HepG2 (cell line): ENCODE results near the gene SLC22A23. TPM values are rescaled to one million over a fixed set of nuclear protein-coding genes. Genes with fewer than 3 reads are reported as not detected.

Source experiments
- ATAC-seq: fragments of 200-7000 bp; cut with Tn5 transposase; 3 replicates; pipeline ENCODE4 v1.9.1; 2020; ENCODE audit warnings: mild to moderate bottlenecking, moderate library complexity
- BruUV-seq: library from RNA; stranded (reverse); fragments of 400-500 nt; replicated peaks from 2 replicates; lab custom pipeline; 2021; lab: Mats Ljungman, UMichigan
- CTCF ChIA-PET: fragments of 300-600 bp; formaldehyde crosslinking; extraction: SDS; loops from one replicate; lab custom pipeline; 2021; ENCODE audit warnings: low total read pairs, inconsistent platforms, low intra/inter-chr PET ratio; lab: Yijun Ruan, JAX
- POLR2A ChIA-PET: fragments of 350-600 bp; sonication (Branson Sonifier 250); formaldehyde crosslinking; loops from one replicate; lab custom pipeline; 2020; ENCODE audit warnings: antibody characterized with exemption, inconsistent platforms; lab: Yijun Ruan, JAX
- DNase-seq: peaks from one replicate; pipeline ENCODE4 v3.0.0-alpha.2; 2015; ENCODE audit warnings: low spot score
- FAIRE-seq: peaks from 3 replicates; lab custom pipeline; 2011; peaks lifted over from hg19 to GRCh38; lab: Jason Lieb, UNC
- H2AFZ ChIP-seq: one replicate; pipeline ENCODE4 v1.6.1; 2011; ENCODE audit warnings: low read length, inconsistent platforms
- H3K27ac ChIP-seq: fragments of 300-600 bp; 3 replicates; pipeline ENCODE4 v1.8.0; 2011; ENCODE audit warnings: mixed run types, mild to moderate bottlenecking, mixed read lengths, low read length, inconsistent platforms; ENCODE audit not compliant: insufficient read depth; ENCODE audit errors: extremely low read length
- H3K27me3 ChIP-seq, 2 experiments: fragments of 200-600 bp in 1 of 2; 2 replicates in 1 of 2; 3 replicates in 1 of 2; pipeline versions ENCODE4 v1.6.0 to v1.8.0; 2011; ENCODE audit warnings: low read length in 2 of 2, mild to moderate bottlenecking in 2 of 2, moderate library complexity in 2 of 2, inconsistent platforms in 1 of 2; ENCODE audit not compliant: insufficient read depth in 2 of 2, control insufficient read depth in 1 of 2
- H3K36me3 ChIP-seq, 2 experiments: fragments of 200-600 bp in 1 of 2; replicated peaks in 1 of 2; 2 replicates in 1 of 2; 3 replicates in 1 of 2; pipeline versions ENCODE4 v1.5.1 to v1.8.0; 2011; ENCODE audit warnings: low read length in 2 of 2, inconsistent platforms in 1 of 2; ENCODE audit not compliant: insufficient read depth in 2 of 2, control insufficient read depth in 1 of 2
- H3K4me1 ChIP-seq: 2 replicates; pipeline ENCODE4 v1.5.1; 2012; ENCODE audit warnings: low read length, inconsistent platforms; ENCODE audit not compliant: insufficient read depth
- H3K4me2 ChIP-seq: 2 replicates; pipeline ENCODE4 v1.6.0; 2011; ENCODE audit warnings: low read depth, low read length, inconsistent platforms
- H3K4me3 ChIP-seq, 3 experiments: fragments of 200-600 bp in 1 of 3; sonication (generic), shearing (Covaris generic) in 1 of 3; replicated peaks in 1 of 3; 2 replicates each; pipeline ENCODE4 v1.5.1; 2011 to 2016; ENCODE audit warnings: low read length in 3 of 3, inconsistent platforms in 2 of 3, low read depth in 2 of 3, mild to moderate bottlenecking in 2 of 3, control low read depth in 1 of 3, mixed read lengths in 1 of 3; ENCODE audit not compliant: insufficient read depth in 1 of 3
- H3K79me2 ChIP-seq: one replicate; pipeline ENCODE4 v1.6.1; 2011; ENCODE audit warnings: low read length, inconsistent platforms; ENCODE audit not compliant: insufficient read depth
- H3K9ac ChIP-seq: 2 replicates; pipeline ENCODE4 v1.6.0; 2011; ENCODE audit warnings: mild to moderate bottlenecking, low read depth, low read length, inconsistent platforms; ENCODE audit not compliant: insufficient read depth
- H3K9me3 ChIP-seq: 2 replicates; pipeline ENCODE4 v1.5.1; 2012; ENCODE audit warnings: mild to moderate bottlenecking, low read length
- H4K20me1 ChIP-seq: 2 replicates; pipeline ENCODE4 v1.6.0; 2011; ENCODE audit warnings: inconsistent platforms, mild to moderate bottlenecking, low read length, moderate library complexity; ENCODE audit not compliant: insufficient read depth
- ATRX ChIP-seq: sonication (generic); formaldehyde crosslinking; IDR thresholded peaks from 2 replicates; pipeline ENCODE4 v1.4.0; 2020; ENCODE audit warnings: missing genetic modification reagents, borderline replicate concordance
- BCL6 ChIP-seq: IDR thresholded peaks from 2 replicates; pipeline ENCODE4 v1.6.1; 2016; ENCODE audit warnings: missing genetic modification reagents, missing compliant biosample characterization
- CCDC6 ChIP-seq: sonication (generic); formaldehyde crosslinking; IDR thresholded peaks from 2 replicates; pipeline ENCODE4 v1.8.1; 2022; ENCODE audit warnings: mild to moderate bottlenecking, missing genetic modification reagents, moderate library complexity
- FOXA3 ChIP-seq: IDR thresholded peaks from 2 replicates; pipeline ENCODE4 v1.6.1; 2016; ENCODE audit warnings: missing genetic modification reagents, missing compliant biosample characterization
- ISL2 ChIP-seq: sonication (generic); formaldehyde crosslinking; IDR thresholded peaks from 2 replicates; pipeline ENCODE4 v1.5.0; 2020; ENCODE audit warnings: missing genetic modification reagents
- MLLT10 ChIP-seq: sonication (generic); formaldehyde crosslinking; IDR thresholded peaks from 2 replicates; pipeline ENCODE4 v1.4.0; 2020; ENCODE audit warnings: missing genetic modification reagents
- NR2F6 ChIP-seq, 2 experiments: IDR thresholded peaks; 2 replicates each; pipeline ENCODE4 v1.6.1; 2016; ENCODE audit warnings: antibody characterized with exemption in 1 of 2, mild to moderate bottlenecking in 1 of 2
- PRMT3 ChIP-seq: sonication (generic); formaldehyde crosslinking; IDR thresholded peaks from 2 replicates; pipeline ENCODE4 v1.8.1; 2022; ENCODE audit warnings: low read depth, mild to moderate bottlenecking, moderate library complexity, missing genetic modification reagents, borderline replicate concordance
- RXRB ChIP-seq: IDR thresholded peaks from 2 replicates; pipeline ENCODE4 v1.6.1; 2016; ENCODE audit warnings: borderline replicate concordance, missing genetic modification reagents, missing compliant biosample characterization
- SMAD3 ChIP-seq: sonication (generic); formaldehyde crosslinking; IDR thresholded peaks from 2 replicates; pipeline ENCODE4 v1.4.0; 2020; ENCODE audit warnings: missing genetic modification reagents
- SP5 ChIP-seq: IDR thresholded peaks from 2 replicates; pipeline ENCODE4 v1.6.1; 2016; ENCODE audit warnings: low read depth, borderline replicate concordance
- YEATS2 ChIP-seq: sonication (generic); formaldehyde crosslinking; IDR thresholded peaks from 2 replicates; pipeline ENCODE4 v1.4.0; 2020; ENCODE audit warnings: missing genetic modification reagents, borderline replicate concordance
- ZBTB3 ChIP-seq: sonication (generic); formaldehyde crosslinking; IDR thresholded peaks from 2 replicates; pipeline ENCODE4 v1.4.0; 2020; ENCODE audit warnings: low read depth, mild to moderate bottlenecking, moderate library complexity, missing genetic modification reagents, borderline replicate concordance
- ZNF564 ChIP-seq: sonication (generic); formaldehyde crosslinking; IDR thresholded peaks from 2 replicates; pipeline ENCODE4 v1.8.1; 2023; ENCODE audit warnings: mild to moderate bottlenecking, missing genetic modification reagents
- WGBS: methylation state at CpG from one replicate; pipeline ENCODE4 v1.1.6; 2017; ENCODE audit warnings: low lambda C conversion rate; 5-methylcytosine and 5-hydroxymethylcytosine counted together
- in situ Hi-C: cut with HindIII; loops from 2 replicates; pipeline ENCODE4 v1.10.0; 2017; ENCODE audit warnings: low pct_unique_long_range_greater_than_20kb; ENCODE audit not compliant: extremely low pct_ligation_motif_present
- intact Hi-C: fragments of 100-400 bp; cut with micrococcal nuclease; formaldehyde crosslinking; loops from one replicate; pipeline ENCODE4 v1.10.0; 2022; ENCODE audit not compliant: unreplicated experiment
- polyA plus RNA-seq, 8 experiments: library from polyadenylated mRNA; depleted of rRNA in 3 of 8; stranded (reverse) in 7 of 8; unstranded in 1 of 8; fragments of >200 nt; fragmentation: Illumina TruSeq in 4 of 8; extraction: Trizol in 4 of 8; gene quantifications; 2 replicates each; pipeline versions ENCODE4 v1.2.1 to v1.2.3, GENCODE V29; 2011 to 2016; ENCODE audit warnings: low read depth in 4 of 8, missing spikeins in 1 of 8, mixed read lengths in 1 of 8; ENCODE audit not compliant: insufficient read depth in 1 of 8
- total RNA-seq, 5 experiments: library from RNA; depleted of rRNA; stranded (reverse); fragments of >200 nt; fragmentation: Illumina TruSeq; extraction: Trizol; gene quantifications; 2 replicates each; pipeline ENCODE4 v1.2.3, GENCODE V29; 2016; ENCODE audit warnings: low read depth in 1 of 5
- TF ChIP-seq, protein P1 (sequence below): sonication (generic); formaldehyde crosslinking; IDR thresholded peaks from 2 replicates; pipeline ENCODE4 v1.5.1; 2020; ENCODE audit warnings: mild to moderate bottlenecking, moderate library complexity, missing genetic modification reagents
- TF ChIP-seq, protein P2 (sequence below), 2 experiments: sonication (generic) in 1 of 2; formaldehyde crosslinking in 1 of 2; IDR thresholded peaks; 2 replicates each; pipeline versions ENCODE4 v1.4.0 to v1.6.1; 2018 to 2020; ENCODE audit warnings: missing genetic modification reagents in 2 of 2, borderline replicate concordance in 1 of 2, low read depth in 1 of 2, mild to moderate bottlenecking in 1 of 2, missing biosample characterization in 1 of 2
- TF ChIP-seq, protein P3 (sequence below): sonication (generic); formaldehyde crosslinking; IDR thresholded peaks from 2 replicates; pipeline ENCODE4 v1.9.0; 2021; ENCODE audit warnings: missing genetic modification reagents, mild to moderate bottlenecking, borderline replicate concordance

Gene SLC22A23
- total and polyA plus RNA-seq, 2 of the 13 experiments (the other 11 are each of a cell fraction or from before 2014, with no cell fraction given), result 11.8 to 17.5 TPM

DNA sequence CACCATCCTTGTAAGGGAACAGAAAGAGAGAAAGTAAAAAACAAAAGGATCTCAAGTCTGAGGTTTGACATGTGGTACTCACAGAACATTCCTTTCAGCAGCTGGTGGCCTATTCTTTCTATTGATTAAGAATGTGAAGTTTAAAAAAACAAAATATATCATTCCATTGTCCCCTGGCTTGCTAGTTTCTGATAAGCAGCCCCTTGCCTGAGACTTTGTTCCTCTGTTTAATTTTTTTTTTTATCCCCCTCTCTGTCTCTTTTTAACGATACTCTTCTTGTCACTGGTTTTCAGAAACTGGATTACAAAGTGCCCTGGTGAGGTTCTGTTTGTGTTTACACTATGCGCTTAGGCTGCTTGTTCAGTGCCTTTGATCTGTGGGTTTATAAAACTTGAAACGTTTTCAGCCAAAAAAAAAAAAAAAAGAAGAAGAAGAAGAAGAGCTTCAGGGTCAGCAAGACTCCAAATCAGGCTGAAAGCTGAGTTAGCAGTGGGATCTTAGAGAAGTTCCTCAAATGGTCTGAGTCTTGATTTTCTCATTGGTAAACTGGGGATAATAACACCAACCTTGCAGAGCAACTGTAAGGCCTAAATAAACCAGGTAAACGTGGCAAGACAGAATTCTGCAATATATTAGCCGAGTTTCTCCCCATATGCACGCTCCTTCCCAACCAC lies 45.1 kb upstream of the SLC22A23 start:
- WGBS, result 3% methylated on average over 6 of the region's 6 CpGs
- CTCF ChIA-PET, result interaction anchor here (0.7 kb wide), 1 partner anchor 9 kb away, joined by 3 read pairs; no protein-coding TSS in a partner anchor
- in situ Hi-C loops, result loop anchor here (5.0 kb wide), 1 partner anchor 90 kb away; no protein-coding TSS in a partner anchor
- TF ChIP-seq PRMT3, result no peak
- TF ChIP-seq ISL2, result peak; percentile 92
- TF ChIP-seq ZNF564 (CRISPR knock-in tag), result no peak
- no peak for TF ChIP-seq ATRX (CRISPR knock-in tag)
- TF ChIP-seq ZBTB3 (CRISPR knock-in tag), result no peak
- peak; percentile 37; the same call in 1 of the 2 replicates for TF ChIP-seq NR2F6 (IDR thresholded peaks at IDR 0.05)
- no peak; the same call in 1 of the 2 replicates for TF ChIP-seq NR2F6 (CRISPR knock-in tag; IDR thresholded peaks at IDR 0.05)
- TF ChIP-seq CCDC6 (CRISPR knock-in tag), result no peak
- TF ChIP-seq FOXA3 (CRISPR knock-in tag), result peak; percentile 77
- no peak for TF ChIP-seq MLLT10 (CRISPR knock-in tag)
- TF ChIP-seq, protein P1, sequence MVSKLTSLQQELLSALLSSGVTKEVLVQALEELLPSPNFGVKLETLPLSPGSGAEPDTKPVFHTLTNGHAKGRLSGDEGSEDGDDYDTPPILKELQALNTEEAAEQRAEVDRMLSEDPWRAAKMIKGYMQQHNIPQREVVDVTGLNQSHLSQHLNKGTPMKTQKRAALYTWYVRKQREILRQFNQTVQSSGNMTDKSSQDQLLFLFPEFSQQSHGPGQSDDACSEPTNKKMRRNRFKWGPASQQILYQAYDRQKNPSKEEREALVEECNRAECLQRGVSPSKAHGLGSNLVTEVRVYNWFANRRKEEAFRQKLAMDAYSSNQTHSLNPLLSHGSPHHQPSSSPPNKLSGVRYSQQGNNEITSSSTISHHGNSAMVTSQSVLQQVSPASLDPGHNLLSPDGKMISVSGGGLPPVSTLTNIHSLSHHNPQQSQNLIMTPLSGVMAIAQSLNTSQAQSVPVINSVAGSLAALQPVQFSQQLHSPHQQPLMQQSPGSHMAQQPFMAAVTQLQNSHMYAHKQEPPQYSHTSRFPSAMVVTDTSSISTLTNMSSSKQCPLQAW (CRISPR knock-in tag), result no peak
- TF ChIP-seq SMAD3 (CRISPR knock-in tag), result no peak
- TF ChIP-seq, protein P2, sequence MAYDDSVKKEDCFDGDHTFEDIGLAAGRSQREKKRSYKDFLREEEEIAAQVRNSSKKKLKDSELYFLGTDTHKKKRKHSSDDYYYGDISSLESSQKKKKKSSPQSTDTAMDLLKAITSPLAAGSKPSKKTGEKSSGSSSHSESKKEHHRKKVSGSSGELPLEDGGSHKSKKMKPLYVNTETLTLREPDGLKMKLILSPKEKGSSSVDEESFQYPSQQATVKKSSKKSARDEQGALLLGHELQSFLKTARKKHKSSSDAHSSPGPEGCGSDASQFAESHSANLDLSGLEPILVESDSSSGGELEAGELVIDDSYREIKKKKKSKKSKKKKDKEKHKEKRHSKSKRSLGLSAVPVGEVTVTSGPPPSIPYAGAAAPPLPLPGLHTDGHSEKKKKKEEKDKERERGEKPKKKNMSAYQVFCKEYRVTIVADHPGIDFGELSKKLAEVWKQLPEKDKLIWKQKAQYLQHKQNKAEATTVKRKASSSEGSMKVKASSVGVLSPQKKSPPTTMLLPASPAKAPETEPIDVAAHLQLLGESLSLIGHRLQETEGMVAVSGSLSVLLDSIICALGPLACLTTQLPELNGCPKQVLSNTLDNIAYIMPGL (CRISPR knock-in tag; IDR thresholded peaks at IDR 0.05; ENCODE audit: borderline replicate concordance in 1 of 2, low read depth in 1 of 2), result no peak
- no peak for TF ChIP-seq SP5 (CRISPR knock-in tag)
- peak; percentile 45 for TF ChIP-seq BCL6
- no peak; the same call in 1 of the 2 replicates for TF ChIP-seq YEATS2 (CRISPR knock-in tag)
- peak; percentile 60; the same call in 1 of the 2 replicates for TF ChIP-seq RXRB
- TF ChIP-seq, protein P3, sequence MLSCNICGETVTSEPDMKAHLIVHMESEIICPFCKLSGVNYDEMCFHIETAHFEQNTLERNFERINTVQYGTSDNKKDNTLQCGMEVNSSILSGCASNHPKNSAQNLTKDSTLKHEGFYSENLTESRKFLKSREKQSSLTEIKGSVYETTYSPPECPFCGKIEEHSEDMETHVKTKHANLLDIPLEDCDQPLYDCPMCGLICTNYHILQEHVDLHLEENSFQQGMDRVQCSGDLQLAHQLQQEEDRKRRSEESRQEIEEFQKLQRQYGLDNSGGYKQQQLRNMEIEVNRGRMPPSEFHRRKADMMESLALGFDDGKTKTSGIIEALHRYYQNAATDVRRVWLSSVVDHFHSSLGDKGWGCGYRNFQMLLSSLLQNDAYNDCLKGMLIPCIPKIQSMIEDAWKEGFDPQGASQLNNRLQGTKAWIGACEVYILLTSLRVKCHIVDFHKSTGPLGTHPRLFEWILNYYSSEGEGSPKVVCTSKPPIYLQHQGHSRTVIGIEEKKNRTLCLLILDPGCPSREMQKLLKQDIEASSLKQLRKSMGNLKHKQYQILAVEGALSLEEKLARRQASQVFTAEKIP (CRISPR knock-in tag), result no peak

More for the DNA sequence above, 45.1 kb upstream of the SLC22A23 start:
- no peaks in the 10 kb centered on the region for H3K27me3 ChIP-seq
- H2AFZ ChIP-seq, result no peak overlapping the region
- no TSS peak for BruUV-seq
- 0 out of 2 replicates have a peak overlapping the region, but pooled peaks have one; percentile 3 for H3K9ac ChIP-seq
- ATAC-seq (peak; percentile 59), FAIRE-seq (peak; percentile 8), DNase-seq (peak; percentile 90)
- H3K4me2 ChIP-seq, result peak overlapping the region; percentile 43
- H3K36me3 ChIP-seq, result no peaks in the 10 kb centered on the region
- H3K4me3 ChIP-seq, result no peak overlapping the region; a peak in 1 of 6 replicates
- H3K4me1 ChIP-seq, result peaks cover 77% of the 10 kb centered on the region
- H3K9me3 ChIP-seq, result no peaks in the 10 kb centered on the region
- intact Hi-C loops, result loop anchor here (5.0 to 10.0 kb wide), 2 partner anchors 45 to 87 kb away; partner anchors contain the start of gene SLC22A23
- peak overlapping the region; percentile 37 for H3K27ac ChIP-seq
- POLR2A ChIA-PET, result interaction anchor here (0.9 kb wide), 1 partner anchor 91 kb away, joined by 3 read pairs; no protein-coding TSS in a partner anchor
- H4K20me1 ChIP-seq, result no peaks in the 10 kb centered on the region
- H3K79me2 ChIP-seq, result no peaks in the 10 kb centered on the region
